CD4-positive, alpha-beta T cell (primary cell): ENCODE results near the gene SSBP3. TPM values are rescaled to one million over a fixed set of nuclear protein-coding genes. Genes with fewer than 3 reads are reported as not detected.

ENCODE experiments used
- ATAC-seq: fragments of 200-7000 bp; cut with Tn5 transposase; one replicate; pipeline ENCODE4 v1.10.0; 2022; ENCODE audit warnings: mild to moderate bottlenecking; ENCODE audit not compliant: poor library complexity
- CTCF ChIA-PET: fragments of 350-600 bp; sonication (Branson Sonifier 250); formaldehyde crosslinking; loops from one replicate; lab custom pipeline; 2021; ENCODE audit warnings: antibody characterized with exemption, inconsistent platforms; lab: Charles Lee
- POLR2A ChIA-PET: fragments of 350-600 bp; sonication (Branson Sonifier 250); formaldehyde crosslinking; loops from one replicate; lab custom pipeline; 2021; ENCODE audit warnings: antibody characterized with exemption, inconsistent platforms; lab: Charles Lee
- DNase-seq, 14 experiments: peaks; one replicate each; pipeline ENCODE4 v3.0.0-alpha.2; 2013 to 2020; ENCODE audit warnings: mixed read lengths in 2 of 14
- H3K27ac ChIP-seq, 2 donors: one replicate each; pipeline versions ENCODE4 v1.5.1 to v1.7.0; 2013; ENCODE audit warnings: low read length in 2 of 2, low read depth in 1 of 2, mild to moderate bottlenecking in 1 of 2
- H3K27me3 ChIP-seq, 2 experiments: 1 replicate in 1 of 2; 2 replicates in 1 of 2; pipeline versions ENCODE4 v1.6.1 to v1.7.0; 2013; ENCODE audit warnings: low read length in 2 of 2, control low read depth in 1 of 2, mild to moderate bottlenecking in 1 of 2, moderate library complexity in 1 of 2; ENCODE audit not compliant: insufficient read depth in 2 of 2, control insufficient read depth in 1 of 2
- H3K36me3 ChIP-seq: one replicate; pipeline ENCODE4 v1.6.1; 2013; ENCODE audit warnings: low read length, control low read depth; ENCODE audit not compliant: insufficient read depth
- H3K4me1 ChIP-seq: one replicate; pipeline ENCODE4 v1.6.1; 2013; ENCODE audit warnings: low read length, control low read depth; ENCODE audit not compliant: insufficient read depth
- H3K4me3 ChIP-seq: one replicate; pipeline ENCODE4 v1.5.1; 2013; ENCODE audit warnings: mild to moderate bottlenecking, low read length, moderate library complexity
- H3K9me3 ChIP-seq, 2 experiments: 1 replicate in 1 of 2; 2 replicates in 1 of 2; pipeline versions ENCODE4 v1.6.1 to v1.7.0; 2013; ENCODE audit warnings: low read length in 2 of 2, mild to moderate bottlenecking in 2 of 2, control low read depth in 1 of 2, moderate library complexity in 1 of 2; ENCODE audit not compliant: control insufficient read depth in 1 of 2, insufficient read depth in 1 of 2
- H3K27ac Mint-ChIP-seq: one replicate; pipeline ENCODE4 v1.8.0; 2020; ENCODE audit warnings: mixed read lengths
- H3K27me3 Mint-ChIP-seq: one replicate; pipeline ENCODE4 v1.8.0; 2021; ENCODE audit warnings: mixed read lengths
- H3K36me3 Mint-ChIP-seq: one replicate; pipeline ENCODE4 v1.8.0; 2021; ENCODE audit warnings: low read depth, mixed read lengths
- H3K4me1 Mint-ChIP-seq: one replicate; pipeline ENCODE4 v1.8.0; 2021; ENCODE audit warnings: low read depth, mixed read lengths
- H3K4me3 Mint-ChIP-seq: one replicate; pipeline ENCODE4 v1.8.0; 2020; ENCODE audit warnings: mild to moderate bottlenecking, mixed read lengths
- H3K9me3 Mint-ChIP-seq: one replicate; pipeline ENCODE4 v1.8.0; 2020; ENCODE audit warnings: mixed read lengths
- CTCF ChIP-seq: fragments of 200-600 bp; IDR thresholded peaks from one replicate; pipeline ENCODE4 v1.8.0; 2022; ENCODE audit warnings: antibody characterized with exemption, mild to moderate bottlenecking
- intact Hi-C, 2 experiments: fragments of 100-400 bp; cut with DNase I in 1 of 2; cut with micrococcal nuclease in 1 of 2; formaldehyde crosslinking; loops; one replicate each; pipeline versions ENCODE4 v1.15.1 to v1.9.0; 2023 to 2025; cut with DNase I, micrococcal nuclease
- total RNA-seq, 174 experiments: library from RNA in 2 of 174; stranded (reverse) in 2 of 174; gene quantifications; one replicate each; pipeline ENCODE4 v1.2.3 and lab custom pipeline; 2021 to 2026

Gene SSBP3
- total RNA-seq, 2 experiments from 2014 or later = 50.6 to 52.4 TPM

GRCh38 chr1:54371942-54372275 lies 34.3 kb downstream of the SSBP3 start:
- no peaks in the 10 kb centered on the region for H3K9me3 ChIP-seq
- intact Hi-C loops = loop anchor here in 1 of 2 experiments (2.0 kb wide), 1 partner anchor 31 kb away; no protein-coding TSS in a partner anchor
- Mint-ChIP-seq H3K9me3 (no peaks in the 10 kb centered on the region), H3K27me3 (no peaks in the 10 kb centered on the region), H3K27ac (peak overlapping the region; percentile 63), H3K4me1 (peaks cover 81% of the 10 kb centered on the region), H3K4me3 (no peak overlapping the region), H3K36me3 (peaks cover 22% of the 10 kb centered on the region)
- DNase-seq (no peak), ATAC-seq (no peak)
- ChIA-PET CTCF (no interaction called here), POLR2A (no interaction called here)
- no peaks in the 10 kb centered on the region for H3K27me3 ChIP-seq
- TF ChIP-seq CTCF = no peak
- H3K36me3 ChIP-seq = peaks cover 6% of the 10 kb centered on the region
- H3K4me1 ChIP-seq = peaks cover 45% of the 10 kb centered on the region
- H3K27ac ChIP-seq = no peak overlapping the region
- H3K4me3 ChIP-seq = no peak overlapping the region

- intact Hi-C loops = loop anchor here in 1 of 2 experiments (2.0 kb wide), 1 partner anchor 32 kb away; no protein-coding TSS in a partner anchor
- no peaks in the 10 kb centered on the region for H3K27me3 Mint-ChIP-seq
- ATAC-seq (no peak), DNase-seq (no peak)
- Histone ChIP-seq H3K4me3 (no peak overlapping the region), H3K4me1 (peaks cover 39% of the 10 kb centered on the region), H3K9me3 (no peaks in the 10 kb centered on the region), H3K27me3 (no peaks in the 10 kb centered on the region), H3K27ac (no peak overlapping the region), H3K36me3 (peaks cover 6% of the 10 kb centered on the region)
- H3K4me1 Mint-ChIP-seq = peaks cover 78% of the 10 kb centered on the region
- no peak overlapping the region for H3K4me3 Mint-ChIP-seq
- ChIA-PET CTCF (interaction anchor here (0.6 kb wide), 1 partner anchor 10 kb away, joined by 3 read pairs; no protein-coding TSS in a partner anchor), POLR2A (no interaction called here)
- H3K36me3 Mint-ChIP-seq = peaks cover 18% of the 10 kb centered on the region
- peak overlapping the region; percentile 63 for H3K27ac Mint-ChIP-seq
- TF ChIP-seq CTCF = no peak
- no peaks in the 10 kb centered on the region for H3K9me3 Mint-ChIP-seq
Measured at GRCh38 chr1:54371038-54371941, 34.9 kb downstream of the SSBP3 start.

- H3K27ac Mint-ChIP-seq = no peak overlapping the region
- Histone ChIP-seq H3K27ac (no peak overlapping the region), H3K27me3 (no peaks in the 10 kb centered on the region), H3K4me3 (no peak overlapping the region), H3K9me3 (no peaks in the 10 kb centered on the region), H3K36me3 (peaks cover 6% of the 10 kb centered on the region), H3K4me1 (peaks cover 32% of the 10 kb centered on the region)
- TF ChIP-seq CTCF = no peak
- no peaks in the 10 kb centered on the region for H3K27me3 Mint-ChIP-seq
- CTCF ChIA-PET = no interaction called here
- no peak overlapping the region for H3K4me3 Mint-ChIP-seq
- intact Hi-C loops = loop anchor here in 1 of 2 experiments (2.0 kb wide), 1 partner anchor 32 kb away; no protein-coding TSS in a partner anchor
- DNase-seq (no peak), ATAC-seq (no peak)
- peaks cover 79% of the 10 kb centered on the region for H3K4me1 Mint-ChIP-seq
- no peaks in the 10 kb centered on the region for H3K9me3 Mint-ChIP-seq
- POLR2A ChIA-PET = no interaction called here
- peaks cover 16% of the 10 kb centered on the region for H3K36me3 Mint-ChIP-seq
Measured at GRCh38 chr1:54370287-54370989, 35.8 kb downstream of the SSBP3 start.
